GM12878 (cell line): ENCODE measurements around the gene PPP2R5D. TPM values are rescaled to one million over a fixed set of nuclear protein-coding genes. Genes with fewer than 3 reads are reported as not detected.

Source experiments
- ATAC-seq: fragments of 200-7000 bp; cut with Tn5 transposase; 3 replicates; pipeline ENCODE4 v1.9.1; 2020; ENCODE audit warnings: mild to moderate bottlenecking, moderate library complexity
- BruUV-seq: library from RNA; stranded (reverse); fragments of 400-500 nt; replicated peaks from 2 replicates; lab custom pipeline; 2021; lab: Mats Ljungman, UMichigan
- CTCF ChIA-PET: fragments of 300-600 bp; sonication (Branson Sonifier 250); formaldehyde crosslinking; extraction: SDS; loops from one replicate; lab custom pipeline; 2021; ENCODE audit warnings: inconsistent platforms; lab: Yijun Ruan, JAX
- POLR2A ChIA-PET: fragments of 350-600 bp; formaldehyde crosslinking; extraction: SDS; loops from one replicate; lab custom pipeline; 2021; ENCODE audit warnings: inconsistent platforms; lab: Charles Lee
- RAD21 ChIA-PET: fragments of 300-600 bp; sonication (Branson Sonifier 250); formaldehyde crosslinking; loops from one replicate; lab custom pipeline; 2023; ENCODE audit warnings: antibody characterized with exemption; ENCODE audit not compliant: unreplicated experiment; lab: Charles Lee
- SMC1A ChIA-PET: fragments of 300-600 bp; sonication (Branson Sonifier 250); formaldehyde crosslinking; loops from one replicate; lab custom pipeline; 2023; ENCODE audit not compliant: unreplicated experiment, uncharacterized antibody; lab: Charles Lee
- DNase-seq: peaks from one replicate; pipeline ENCODE4 v3.0.0-alpha.2; 2011; ENCODE audit warnings: low read depth, low spot score
- FAIRE-seq: peaks from 3 replicates; lab custom pipeline; 2011; peaks lifted over from hg19 to GRCh38; lab: Jason Lieb, UNC
- H2AFZ ChIP-seq: 2 replicates; pipeline ENCODE4 v1.6.0; 2011; ENCODE audit warnings: low read depth, low read length, control low read depth; ENCODE audit not compliant: control insufficient read depth
- H3K27ac ChIP-seq: 2 replicates; pipeline ENCODE4 v1.5.1; 2011; ENCODE audit warnings: control low read depth; ENCODE audit not compliant: control insufficient read depth, insufficient read depth
- H3K27me3 ChIP-seq, 2 experiments: replicated peaks in 1 of 2; 2 replicates each; pipeline versions ENCODE4 v1.6.0 to v1.6.1; 2011; ENCODE audit warnings: low read length in 1 of 2; ENCODE audit not compliant: control insufficient read depth in 2 of 2, insufficient read depth in 2 of 2
- H3K36me3 ChIP-seq, 2 experiments: 2 replicates each; pipeline ENCODE4 v1.5.1; 2011; ENCODE audit warnings: low read length in 1 of 2; ENCODE audit not compliant: control insufficient read depth in 2 of 2, insufficient read depth in 2 of 2
- H3K4me1 ChIP-seq: 2 replicates; pipeline ENCODE4 v1.6.1; 2011; ENCODE audit warnings: mild to moderate bottlenecking, low read length, moderate library complexity, mixed read lengths; ENCODE audit not compliant: control insufficient read depth, insufficient read depth
- H3K4me2 ChIP-seq: 2 replicates; pipeline ENCODE4 v1.6.0; 2011; ENCODE audit warnings: control low read depth; ENCODE audit not compliant: control insufficient read depth, insufficient read depth
- H3K4me3 ChIP-seq: fragments of 200-600 bp; sonication (generic); 2 replicates; pipeline ENCODE4 v1.5.1; 2016
- H3K79me2 ChIP-seq: 2 replicates; pipeline ENCODE4 v1.6.0; 2011; ENCODE audit warnings: low read length; ENCODE audit not compliant: control insufficient read depth, insufficient read depth
- H3K9ac ChIP-seq: 2 replicates; pipeline ENCODE4 v1.8.0; 2011; ENCODE audit warnings: low read length, control low read depth, mixed read lengths; ENCODE audit not compliant: control insufficient read depth, insufficient read depth
- H3K9me3 ChIP-seq: replicated peaks from 3 replicates; pipeline ENCODE4 v1.5.1; 2011; ENCODE audit warnings: mild to moderate bottlenecking, low read length; ENCODE audit not compliant: control insufficient read depth, insufficient read depth
- H4K20me1 ChIP-seq: 2 replicates; pipeline ENCODE4 v1.6.0; 2011; ENCODE audit not compliant: control insufficient read depth, insufficient read depth
- BMI1 ChIP-seq: fragments of 450-650 bp; IDR thresholded peaks from 2 replicates; pipeline ENCODE4 v1.6.1; 2016; ENCODE audit warnings: mild to moderate bottlenecking, moderate library complexity, borderline replicate concordance
- HSF1 ChIP-seq: fragments of 150-350 bp; IDR thresholded peaks from 2 replicates; pipeline ENCODE4 v1.6.1; 2014; ENCODE audit warnings: mild to moderate bottlenecking, low read depth, low read length
- IKZF1 ChIP-seq: fragments of 450-650 bp; conservative IDR thresholded peaks from 2 replicates; pipeline ENCODE4 v1.6.1; 2017; ENCODE audit warnings: antibody characterized with exemption, mild to moderate bottlenecking
- IRF5 ChIP-seq: fragments of 450-650 bp; IDR thresholded peaks from 2 replicates; pipeline ENCODE4 v1.6.1; 2017; ENCODE audit warnings: borderline replicate concordance
- PKNOX1 ChIP-seq: fragments of 450-650 bp; IDR thresholded peaks from 2 replicates; pipeline ENCODE4 v1.6.1; 2016; ENCODE audit warnings: mild to moderate bottlenecking
- ZBTB4 ChIP-seq: fragments of 450-650 bp; formaldehyde crosslinking; IDR thresholded peaks from 2 replicates; pipeline ENCODE4 v1.4.0; 2022; ENCODE audit warnings: mild to moderate bottlenecking, moderate library complexity
- WGBS: methylation state at CpG from one replicate; pipeline ENCODE4 v1.1.6; 2016; ENCODE audit warnings: low lambda C conversion rate; ENCODE audit not compliant: insufficient replicate concordance, insufficient coverage; ENCODE audit errors: missing lambda C conversion rate; 5-methylcytosine and 5-hydroxymethylcytosine counted together
- in situ Hi-C: fragments of 300-500 bp; cut with MboI; formaldehyde crosslinking; loops from 9 replicates; pipeline ENCODE4 v1.14.3; 2018; ENCODE audit warnings: mixed read lengths
- intact Hi-C: fragments of 100-400 bp; cut with micrococcal nuclease; formaldehyde crosslinking; loops from one replicate; pipeline ENCODE4 v1.14.2; 2022; ENCODE audit not compliant: unreplicated experiment
- polyA plus RNA-seq, 11 experiments: library from polyadenylated mRNA; depleted of rRNA in 4 of 11; unstranded in 6 of 11; stranded (reverse) in 5 of 11; fragments of >200 nt; fragmentation: Nextera tagmentation in 4 of 11; fragmentation: Illumina TruSeq in 1 of 11; extraction: Ambion mirVana in 4 of 11; extraction: Trizol in 1 of 11; gene quantifications; 1 replicate in 1 of 11; 2 replicates in 10 of 11; pipeline versions ENCODE4 v1.2.1 to v1.2.3, GENCODE V29; 2011 to 2016; ENCODE audit warnings: inconsistent platforms in 2 of 11, missing spikeins in 2 of 11, low read depth in 1 of 11
- total RNA-seq, 4 experiments: library from RNA; depleted of rRNA in 3 of 4; stranded (reverse); fragments of >200 nt in 3 of 4; fragmentation: Illumina TruSeq in 1 of 4; extraction: Trizol in 1 of 4; gene quantifications; 2 replicates each; pipeline versions ENCODE4 v1.2.1 to v1.2.3, GENCODE V29; 2013 to 2021

Gene PPP2R5D
- total and polyA plus RNA-seq, 10 of the 15 experiments (the other 5 are each of a cell fraction or from before 2014, with no cell fraction given) = 1.5 to 59.0 (median 32.0) TPM

GRCh38 chr6:42947950-42948349 is 36.4 kb upstream of the PPP2R5D start:
- FAIRE-seq (no peak), DNase-seq (no peak), ATAC-seq (no peak)
- no peak for TF ChIP-seq BMI1
- no peaks in the 10 kb centered on the region for H3K9me3 ChIP-seq
- POLR2A ChIA-PET = no interaction called here
- H3K9ac ChIP-seq = no peak overlapping the region
- H3K4me2 ChIP-seq = no peak overlapping the region
- SMC1A ChIA-PET = no interaction called here
- H3K36me3 ChIP-seq = peaks cover 3 to 6% of the 10 kb centered on the region in 2 experiments
- H2AFZ ChIP-seq = no peak overlapping the region
- no peak overlapping the region for H3K4me3 ChIP-seq
- no peaks in the 10 kb centered on the region for H3K4me1 ChIP-seq
- RAD21 ChIA-PET = no interaction called here
- no peak overlapping the region for H3K27ac ChIP-seq
- intact Hi-C loops = no loop called here
- CTCF ChIA-PET = no interaction called here
- H4K20me1 ChIP-seq = no peaks in the 10 kb centered on the region
- no peaks in the 10 kb centered on the region for H3K79me2 ChIP-seq
- in situ Hi-C loops = no loop called here
- no peaks in the 10 kb centered on the region for H3K27me3 ChIP-seq
- BruUV-seq = TSS peak; percentile 20

- ATAC-seq = no peak
- H3K9me3 ChIP-seq = no peaks in the 10 kb centered on the region
- no peak overlapping the region for H3K9ac ChIP-seq
- RAD21 ChIA-PET = no interaction called here
- POLR2A ChIA-PET = no interaction called here
- no peaks in the 10 kb centered on the region for H3K79me2 ChIP-seq
- no peak for FAIRE-seq
- in situ Hi-C loops (no loop called here), intact Hi-C loops (no loop called here)
- DNase-seq = no peak
- BruUV-seq = no TSS peak
- no peak overlapping the region for H3K4me2 ChIP-seq
- H3K36me3 ChIP-seq = no peaks in the 10 kb centered on the region
- 88% methylated on average over 4 of the region's 4 CpGs for WGBS
- H3K27me3 ChIP-seq = no peaks in the 10 kb centered on the region
- no peak overlapping the region for H3K27ac ChIP-seq
- CTCF ChIA-PET = interaction anchor here (0.6 to 1.0 kb wide), 2 partner anchors 17 to 51 kb away, joined by 3 read pairs; no protein-coding TSS in a partner anchor
- H3K4me1 ChIP-seq = no peaks in the 10 kb centered on the region
- H4K20me1 ChIP-seq = no peaks in the 10 kb centered on the region
- H3K4me3 ChIP-seq = no peak overlapping the region
- no peak overlapping the region for H2AFZ ChIP-seq
- SMC1A ChIA-PET = no interaction called here
- TF ChIP-seq ZBTB4 (no peak), PKNOX1 (no peak), IKZF1 (no peak), IRF5 (no peak), HSF1 (no peak)
Observed at GRCh38 chr6:42952389-42952788, 32.0 kb upstream of the PPP2R5D start.
